HEK293 (cell line): ENCODE measurements around the gene ASB16.
A peak's percentile ranks its signal among the peaks of the same experiment; 100 is the strongest.

Experiments used
- CTCF ChIA-PET: fragments of 350-600 bp; formaldehyde crosslinking; extraction: SDS; loops from one replicate; lab custom pipeline; 2021; ENCODE audit warnings: antibody characterized with exemption; lab: Yijun Ruan, JAX
- POLR2A ChIA-PET: fragments of 300-600 bp; formaldehyde crosslinking; extraction: SDS; loops from one replicate; lab custom pipeline; 2020; ENCODE audit warnings: antibody characterized with exemption, inconsistent platforms; lab: Yijun Ruan, JAX
- H3K27ac ChIP-seq: fragments of 200-500 bp; sonication (Bioruptor generic); 2 replicates; pipeline ENCODE4 v1.5.1; 2014; ENCODE audit warnings: low read depth, low read length, control low read depth, inconsistent platforms; ENCODE audit errors: extremely low read depth
- H3K36me3 ChIP-seq, 2 experiments: fragments of 200-500 bp in 1 of 2; sonication (Bioruptor generic) in 1 of 2; 1 replicate in 1 of 2; 2 replicates in 1 of 2; pipeline ENCODE4 v1.5.1; 2014 to 2017; ENCODE audit warnings: inconsistent platforms in 2 of 2, low read length in 2 of 2; ENCODE audit not compliant: control insufficient read depth in 2 of 2, insufficient read depth in 1 of 2
- H3K4me1 ChIP-seq: fragments of 200-500 bp; sonication (Bioruptor generic); 2 replicates; pipeline ENCODE4 v1.5.1; 2014; ENCODE audit warnings: mild to moderate bottlenecking, low read length, inconsistent platforms; ENCODE audit not compliant: control insufficient read depth, insufficient read depth
- H3K4me3 ChIP-seq: 2 replicates; pipeline ENCODE4 v1.5.1; 2011; ENCODE audit warnings: low read depth, mild to moderate bottlenecking, control low read depth, low read length, moderate library complexity
- H3K9me3 ChIP-seq: fragments of 200-500 bp; sonication (Bioruptor generic); 2 replicates; pipeline ENCODE4 v1.5.1; 2014; ENCODE audit warnings: low read depth, low read length, inconsistent platforms; ENCODE audit not compliant: control insufficient read depth, insufficient read depth
- GLI4 ChIP-seq: fragments of 450-650 bp; formaldehyde crosslinking; IDR thresholded peaks from 2 replicates; pipeline ENCODE4 v1.5.1; 2016; ENCODE audit warnings: missing biosample characterization, missing genetic modification characterization
- GLIS1 ChIP-seq: fragments of 450-650 bp; formaldehyde crosslinking; IDR thresholded peaks from 2 replicates; pipeline ENCODE4 v1.5.1; 2016; ENCODE audit warnings: missing biosample characterization, missing genetic modification characterization
- ZBTB8A ChIP-seq: fragments of 450-650 bp; formaldehyde crosslinking; IDR thresholded peaks from 2 replicates; pipeline ENCODE4 v1.5.1; 2016; ENCODE audit warnings: missing biosample characterization, missing genetic modification characterization
- ZNF10 ChIP-seq: fragments of 450-650 bp; formaldehyde crosslinking; IDR thresholded peaks from 2 replicates; pipeline ENCODE4 v1.5.1; 2017; ENCODE audit warnings: missing biosample characterization, missing genetic modification characterization
- TF ChIP-seq, protein P1 (sequence below): fragments of 450-650 bp; formaldehyde crosslinking; IDR thresholded peaks from 2 replicates; pipeline ENCODE4 v1.5.1; 2016; ENCODE audit warnings: missing biosample characterization, missing genetic modification characterization
- TF ChIP-seq, protein P2 (sequence below): fragments of 450-650 bp; formaldehyde crosslinking; IDR thresholded peaks from 2 replicates; pipeline ENCODE4 v1.5.1; 2017; ENCODE audit warnings: missing biosample characterization, missing genetic modification characterization

Gene ASB16

DNA sequence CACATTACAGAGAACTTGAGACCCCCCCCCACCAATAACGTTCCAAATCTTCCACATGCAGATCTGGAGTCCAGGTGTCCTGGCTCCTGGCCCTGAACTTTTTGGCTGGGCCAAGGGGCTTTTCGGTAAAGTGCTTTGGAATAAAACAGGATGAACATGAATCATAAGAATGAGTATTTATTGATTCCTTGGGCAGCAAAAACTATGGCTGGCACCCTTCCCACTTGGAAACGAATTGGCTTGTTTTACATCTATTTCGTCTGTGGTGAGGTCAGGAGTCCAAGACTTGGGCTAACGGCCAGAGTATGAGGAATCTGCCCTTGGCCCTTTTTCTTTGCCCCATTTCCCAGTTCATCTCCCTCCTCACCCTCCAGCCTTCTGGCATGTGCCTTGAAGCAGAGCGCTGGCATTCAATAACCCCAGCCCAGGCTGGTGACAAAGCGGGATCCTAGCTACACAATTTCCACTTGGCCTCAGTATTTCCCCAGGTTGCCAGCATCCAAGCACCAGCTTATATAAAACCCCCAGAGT lies 53.1 kb downstream of the ASB16 start:
- no peaks in the 10 kb centered on the region; a peak in 1 of 3 replicates for H3K36me3 ChIP-seq
- no peak overlapping the region for H3K4me3 ChIP-seq
- CTCF ChIA-PET, result interaction anchor here (0.6 to 0.7 kb wide), 4 partner anchors 8 to 81 kb away, joined by 3 to 6 read pairs (median 4); no protein-coding TSS in a partner anchor
- no peak overlapping the region for H3K27ac ChIP-seq
- no peaks in the 10 kb centered on the region for H3K9me3 ChIP-seq
- POLR2A ChIA-PET, result interaction anchor here (1.3 to 2.2 kb wide), 2 partner anchors 11 to 20 kb away, joined by 3 to 5 read pairs; no protein-coding TSS in a partner anchor
- peaks cover 11% of the 10 kb centered on the region for H3K4me1 ChIP-seq
- TF ChIP-seq, protein P1, sequence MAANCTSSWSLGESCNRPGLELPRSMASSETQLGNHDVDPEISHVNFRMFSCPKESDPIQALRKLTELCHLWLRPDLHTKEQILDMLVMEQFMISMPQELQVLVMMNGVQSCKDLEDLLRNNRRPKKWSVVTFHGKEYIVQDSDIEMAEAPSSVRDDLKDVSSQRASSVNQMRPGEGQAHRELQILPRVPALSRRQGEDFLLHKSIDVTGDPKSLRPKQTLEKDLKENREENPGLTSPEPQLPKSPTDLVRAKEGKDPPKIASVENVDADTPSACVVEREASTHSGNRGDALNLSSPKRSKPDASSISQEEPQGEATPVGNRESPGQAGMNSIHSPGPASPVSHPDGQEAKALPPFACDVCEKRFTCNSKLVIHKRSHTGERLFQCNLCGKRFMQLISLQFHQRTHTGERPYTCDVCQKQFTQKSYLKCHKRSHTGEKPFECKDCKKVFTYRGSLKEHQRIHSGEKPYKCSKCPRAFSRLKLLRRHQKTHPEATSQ (tag by site-specific recombination), result no peak
- TF ChIP-seq GLIS1 (no peak), ZBTB8A (tag by site-specific recombination) (0 out of 2 replicates have a peak, but pooled peaks have one; percentile 19), ZNF10 (tag by site-specific recombination) (no peak), GLI4 (tag by site-specific recombination) (no peak)
- TF ChIP-seq, protein P2, sequence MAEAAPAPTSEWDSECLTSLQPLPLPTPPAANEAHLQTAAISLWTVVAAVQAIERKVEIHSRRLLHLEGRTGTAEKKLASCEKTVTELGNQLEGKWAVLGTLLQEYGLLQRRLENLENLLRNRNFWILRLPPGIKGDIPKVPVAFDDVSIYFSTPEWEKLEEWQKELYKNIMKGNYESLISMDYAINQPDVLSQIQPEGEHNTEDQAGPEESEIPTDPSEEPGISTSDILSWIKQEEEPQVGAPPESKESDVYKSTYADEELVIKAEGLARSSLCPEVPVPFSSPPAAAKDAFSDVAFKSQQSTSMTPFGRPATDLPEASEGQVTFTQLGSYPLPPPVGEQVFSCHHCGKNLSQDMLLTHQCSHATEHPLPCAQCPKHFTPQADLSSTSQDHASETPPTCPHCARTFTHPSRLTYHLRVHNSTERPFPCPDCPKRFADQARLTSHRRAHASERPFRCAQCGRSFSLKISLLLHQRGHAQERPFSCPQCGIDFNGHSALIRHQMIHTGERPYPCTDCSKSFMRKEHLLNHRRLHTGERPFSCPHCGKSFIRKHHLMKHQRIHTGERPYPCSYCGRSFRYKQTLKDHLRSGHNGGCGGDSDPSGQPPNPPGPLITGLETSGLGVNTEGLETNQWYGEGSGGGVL, result no peak
